NCI-H510A (cell line): ENCODE measurements around the gene NWD2.
"Not testable (repeated sequence)": the region's sequence is repeated elsewhere in the genome, so short reads cannot be mapped to it uniquely, and the experiment has no call there.

Experiments
- DNase-seq: peaks from one replicate; lab custom pipeline; 2025; lab: John Stamatoyannopoulos, UW

Gene NWD2

GRCh38 chr4:37470245-37470644 is 225.7 kb downstream of the NWD2 start:
- no peak for DNase-seq

- no peak for DNase-seq
These were observed 226.6 kb downstream of the NWD2 start for GRCh38 chr4:37471093-37471492.

- no peak for DNase-seq
These were observed 227.4 kb downstream of the NWD2 start for GRCh38 chr4:37471971-37472370.

GRCh38 chr4:37473807-37474206 is 229.3 kb downstream of the NWD2 start:
- DNase-seq, result no peak

DNA sequence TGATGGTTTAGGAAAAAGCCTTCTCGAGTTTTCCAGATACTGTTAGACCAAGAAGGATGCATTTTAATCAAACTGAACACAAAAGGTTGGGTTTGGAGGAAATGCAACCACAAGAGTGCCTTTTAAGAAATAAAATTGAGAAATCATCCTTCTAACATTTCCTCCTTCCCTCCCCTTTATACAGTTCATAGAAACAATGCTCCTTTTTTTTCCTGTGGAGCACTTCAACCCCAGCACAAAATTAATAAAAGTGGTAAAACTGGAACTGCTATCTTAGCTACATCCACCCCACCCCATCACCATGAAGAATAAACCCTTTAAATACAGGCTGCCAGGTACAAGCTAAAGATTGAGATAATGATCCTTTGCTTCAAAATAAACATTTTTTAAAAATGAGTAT is 230.5 kb downstream of the NWD2 start:
- no peak for DNase-seq

DNA sequence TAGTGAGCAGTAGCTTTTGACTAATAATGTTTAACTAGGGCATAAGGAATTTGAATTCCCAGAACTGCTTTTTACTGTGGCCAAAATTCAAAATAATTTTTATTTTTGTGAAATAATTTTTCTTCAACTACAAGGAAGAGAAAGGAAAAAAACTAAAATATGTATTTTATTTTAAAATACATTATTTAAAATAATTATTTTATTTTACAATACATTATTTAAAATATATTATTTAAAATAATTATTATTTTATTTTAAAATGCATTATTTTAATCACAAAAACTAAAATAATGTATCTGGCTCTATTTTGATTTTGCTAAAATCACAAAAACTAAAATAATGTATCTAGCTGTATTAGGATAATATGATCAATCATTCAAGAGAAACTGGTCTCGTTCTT is 231.2 kb downstream of the NWD2 start:
- DNase-seq, result no peak

DNA sequence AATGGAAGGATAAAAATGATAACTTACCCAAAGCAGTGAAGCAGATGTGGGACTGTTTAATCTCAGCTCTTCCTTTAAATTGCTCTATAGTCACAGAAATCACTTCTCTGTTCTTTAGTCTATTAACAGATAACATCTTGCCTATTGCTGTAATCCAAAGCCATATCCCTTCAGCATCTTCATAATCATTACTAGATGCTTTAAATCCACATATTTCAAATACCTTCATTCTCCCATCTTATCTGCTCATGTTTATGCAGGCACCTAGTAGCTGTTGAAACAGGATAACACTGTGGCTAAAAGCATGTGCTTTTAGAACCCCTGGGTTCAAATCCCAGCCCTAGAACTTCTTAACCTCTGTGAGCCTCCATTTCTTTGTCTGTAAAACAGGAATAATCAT is 231.7 kb downstream of the NWD2 start:
- DNase-seq, result no peak

- DNase-seq, result no peak
These were observed 232.1 kb downstream of the NWD2 start for GRCh38 chr4:37476691-37477090.

DNA sequence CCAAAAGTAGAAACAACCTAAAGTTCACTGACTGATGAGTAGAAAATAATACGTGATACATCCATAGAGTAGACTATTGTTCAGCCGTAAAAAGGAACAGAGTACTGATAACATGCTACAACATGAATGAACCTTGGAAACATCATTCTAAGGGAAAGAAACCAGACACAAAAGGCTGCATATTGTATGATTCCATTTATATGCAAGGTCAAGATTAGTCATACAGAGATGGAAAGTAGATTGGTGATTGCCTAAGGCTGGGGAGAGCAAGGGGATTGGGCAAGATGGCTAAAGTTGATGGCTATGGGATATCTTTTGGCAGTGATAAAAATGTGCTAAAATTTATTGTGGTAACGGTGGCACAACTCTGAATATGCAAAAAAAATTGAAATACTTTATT is 232.6 kb downstream of the NWD2 start:
- no peak for DNase-seq

- no peak for DNase-seq
These were observed 233.6 kb downstream of the NWD2 start for GRCh38 chr4:37478151-37478550.

GRCh38 chr4:37480509-37480908 is 236.0 kb downstream of the NWD2 start:
- DNase-seq, result no peak

GRCh38 chr4:37481547-37482122 is 237.1 kb downstream of the NWD2 start:
- no peak for DNase-seq

- DNase-seq, result no peak
These were observed 237.8 kb downstream of the NWD2 start for GRCh38 chr4:37482236-37482913.

GRCh38 chr4:37483610-37484009 is 239.1 kb downstream of the NWD2 start:
- no peak for DNase-seq

DNA sequence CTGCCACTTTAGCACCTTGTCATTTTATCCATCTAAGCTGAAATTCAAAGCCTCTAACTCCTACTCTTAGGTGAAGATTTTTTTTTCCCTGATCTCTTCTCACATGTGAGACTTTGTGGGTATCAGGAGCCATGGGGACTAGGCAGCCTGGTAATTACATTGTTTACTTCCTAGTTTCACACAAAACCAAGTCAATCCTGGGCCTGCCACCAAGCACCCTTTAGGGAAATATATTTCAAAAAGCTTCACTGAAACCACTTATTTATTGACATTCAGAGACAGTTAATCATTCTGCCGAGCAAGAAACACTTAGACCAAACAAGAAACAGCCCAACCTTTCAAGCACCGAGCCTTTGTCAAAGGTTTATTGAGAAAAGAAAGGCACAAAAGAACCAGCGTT is 241.6 kb downstream of the NWD2 start:
- DNase-seq, result no peak

- no peak for DNase-seq
These were observed 243.1 kb downstream of the NWD2 start for GRCh38 chr4:37487668-37488067.

- DNase-seq, result no peak
These were observed 245.2 kb downstream of the NWD2 start for GRCh38 chr4:37489697-37490096.

DNA sequence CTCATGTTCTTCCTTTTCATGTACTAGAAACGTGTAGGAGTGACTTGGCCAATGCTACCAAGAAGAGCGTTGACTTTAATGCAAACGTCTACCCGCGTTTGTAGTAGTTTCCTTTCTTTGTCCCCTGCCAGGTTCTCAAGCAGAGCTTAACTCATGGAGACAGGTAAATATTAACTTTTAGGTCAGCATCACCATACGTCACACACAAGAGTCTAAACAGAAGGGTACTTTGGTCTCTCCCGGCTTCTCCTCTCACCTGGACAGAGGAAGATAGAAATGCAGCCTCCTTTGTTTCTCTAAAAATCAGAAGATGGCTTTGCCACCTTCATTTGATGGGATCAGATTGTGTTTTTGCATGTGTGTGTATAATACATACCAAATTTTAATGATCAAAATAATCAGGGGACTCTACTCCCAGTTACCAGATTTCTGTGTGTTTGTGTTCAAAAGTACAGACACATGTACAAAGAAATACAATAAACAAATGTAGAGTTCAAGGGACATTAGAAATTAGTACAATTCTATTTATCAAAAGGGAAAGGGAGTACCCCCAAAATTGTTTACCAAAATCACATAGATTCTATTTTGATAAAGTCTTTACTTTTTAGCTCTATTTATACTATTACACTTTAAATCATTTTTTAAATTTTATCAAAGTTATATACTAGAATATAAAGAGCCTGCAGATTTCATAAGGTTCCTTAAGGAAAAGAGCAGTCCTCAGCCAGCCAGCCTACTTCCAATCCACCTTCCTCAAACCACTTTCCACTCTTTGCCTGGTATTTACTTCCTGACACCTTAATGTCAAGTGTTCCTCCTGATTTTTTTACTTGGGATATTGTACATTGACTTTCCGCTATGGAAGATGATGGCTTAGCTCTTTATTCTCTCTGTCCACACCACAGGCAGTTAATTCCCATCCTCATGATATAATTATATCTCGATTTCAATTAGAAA is 246.1 kb downstream of the NWD2 start:
- no peak for DNase-seq

GRCh38 chr4:37495353-37495752 is 250.8 kb downstream of the NWD2 start:
- DNase-seq, result not testable (repeated sequence)
